ENCODE measurements around the gene NRAP.

The NRAP gene

GRCh38 chr10:113641702-113642101, 22.1 kb downstream of the NRAP start:
- DNase-seq (ENCODE audit: low spot score) = no peak

GRCh38 chr10:113639966-113640365, 23.9 kb downstream of the NRAP start:
- DNase-seq (ENCODE audit: low spot score) = no peak

GRCh38 chr10:113631684-113632367, 32.0 kb downstream of the NRAP start:
- no peak for DNase-seq (ENCODE audit: low spot score)

GRCh38 chr10:113630929-113631533, 32.8 kb downstream of the NRAP start:
- no peak for DNase-seq (ENCODE audit: low spot score)

GRCh38 chr10:113628607-113629153, 35.2 kb downstream of the NRAP start:
- no peak for DNase-seq (ENCODE audit: low spot score)

- DNase-seq (ENCODE audit: low spot score) = no peak
These were observed 36.0 kb downstream of the NRAP start for GRCh38 chr10:113627836-113628235.

GRCh38 chr10:113626809-113627355, 37.0 kb downstream of the NRAP start:
- no peak for DNase-seq (ENCODE audit: low spot score)

GRCh38 chr10:113625461-113626186, 38.2 kb downstream of the NRAP start:
- no peak for DNase-seq (ENCODE audit: low spot score)

- DNase-seq (ENCODE audit: low spot score) = no peak
These were observed 41.0 kb downstream of the NRAP start for GRCh38 chr10:113622831-113623230.

GRCh38 chr10:113621799-113622198, 42.0 kb downstream of the NRAP start:
- no peak for DNase-seq (ENCODE audit: low spot score)

- DNase-seq (ENCODE audit: low spot score) = no peak
These were observed 42.9 kb downstream of the NRAP start for GRCh38 chr10:113620936-113621335.

- DNase-seq (ENCODE audit: low spot score) = no peak
These were observed 43.3 kb downstream of the NRAP start for GRCh38 chr10:113620511-113620910.

GRCh38 chr10:113619401-113619800, 44.4 kb downstream of the NRAP start:
- no peak for DNase-seq (ENCODE audit: low spot score)

- no peak for DNase-seq (ENCODE audit: low spot score)
These were observed 45.5 kb downstream of the NRAP start for GRCh38 chr10:113618338-113618737.

- no peak for DNase-seq (ENCODE audit: low spot score)
These were observed 46.8 kb downstream of the NRAP start for GRCh38 chr10:113617086-113617485.

GRCh38 chr10:113616244-113617074, 47.4 kb downstream of the NRAP start:
- no peak for DNase-seq (ENCODE audit: low spot score)

GRCh38 chr10:113613977-113614690, 49.7 kb downstream of the NRAP start:
- DNase-seq (ENCODE audit: low spot score) = no peak

GRCh38 chr10:113613427-113613826, 50.4 kb downstream of the NRAP start:
- DNase-seq (ENCODE audit: low spot score) = no peak

- DNase-seq (ENCODE audit: low spot score) = no peak
These were observed 51.7 kb downstream of the NRAP start for GRCh38 chr10:113612154-113612553.

- no peak for DNase-seq (ENCODE audit: low spot score)
These were observed 52.9 kb downstream of the NRAP start for GRCh38 chr10:113610631-113611601.
